SU-DHL-6 (cell line): Measurements from ENCODE around the gene TRIM40.

Experiments
- CTCF ChIP-seq: fragments of 200-600 bp; sonication (generic); IDR thresholded peaks from one replicate; pipeline ENCODE4 v1.5.1; 2017; ENCODE audit warnings: antibody characterized with exemption, mild to moderate bottlenecking, low read length, moderate library complexity; ENCODE audit not compliant: insufficient read depth, poor library complexity, severe bottlenecking
- EZH2phosphoT487 ChIP-seq: fragments of 200-600 bp; sonication (generic), shearing (Covaris generic); conservative IDR thresholded peaks from 2 replicates; pipeline ENCODE4 v1.6.1; 2018; ENCODE audit warnings: mild to moderate bottlenecking, antibody characterized with exemption, low read length, moderate library complexity, mixed read lengths

- TF ChIP-seq CTCF (peak; percentile 98), EZH2phosphoT487 (no peak)
Measured at GRCh38 chr6:30169658-30170614, 34.0 kb downstream of the TRIM40 start.
